ENCODE measurements around the gene MORN5.

DNA sequence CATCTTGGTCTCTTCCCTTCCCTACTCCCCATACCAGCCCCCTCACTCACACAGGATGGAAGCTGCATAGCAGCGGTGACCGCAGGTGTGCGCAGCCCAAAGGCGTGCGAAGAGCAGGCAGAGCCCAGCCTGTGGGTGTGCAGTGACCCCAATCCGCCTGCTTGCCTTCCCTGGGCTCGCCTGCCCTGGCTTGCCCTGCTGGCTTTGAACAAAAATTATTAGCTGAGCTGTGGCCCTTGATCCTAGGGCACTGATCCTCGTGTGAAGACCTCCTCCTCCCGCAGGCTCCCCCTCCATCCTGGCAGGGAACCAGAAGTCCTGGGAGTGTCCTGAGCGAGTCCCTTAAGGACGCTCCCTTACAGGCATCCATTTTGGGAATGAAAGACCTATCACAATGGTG lies 31.9 kb downstream of the MORN5 start:
- TF ChIP-seq POLR2AphosphoS5 (IDR thresholded peaks at IDR 0.05) (no peak), POLR2A (IDR thresholded peaks at IDR 0.05) (no peak)
- TF ChIP-seq, protein P1, sequence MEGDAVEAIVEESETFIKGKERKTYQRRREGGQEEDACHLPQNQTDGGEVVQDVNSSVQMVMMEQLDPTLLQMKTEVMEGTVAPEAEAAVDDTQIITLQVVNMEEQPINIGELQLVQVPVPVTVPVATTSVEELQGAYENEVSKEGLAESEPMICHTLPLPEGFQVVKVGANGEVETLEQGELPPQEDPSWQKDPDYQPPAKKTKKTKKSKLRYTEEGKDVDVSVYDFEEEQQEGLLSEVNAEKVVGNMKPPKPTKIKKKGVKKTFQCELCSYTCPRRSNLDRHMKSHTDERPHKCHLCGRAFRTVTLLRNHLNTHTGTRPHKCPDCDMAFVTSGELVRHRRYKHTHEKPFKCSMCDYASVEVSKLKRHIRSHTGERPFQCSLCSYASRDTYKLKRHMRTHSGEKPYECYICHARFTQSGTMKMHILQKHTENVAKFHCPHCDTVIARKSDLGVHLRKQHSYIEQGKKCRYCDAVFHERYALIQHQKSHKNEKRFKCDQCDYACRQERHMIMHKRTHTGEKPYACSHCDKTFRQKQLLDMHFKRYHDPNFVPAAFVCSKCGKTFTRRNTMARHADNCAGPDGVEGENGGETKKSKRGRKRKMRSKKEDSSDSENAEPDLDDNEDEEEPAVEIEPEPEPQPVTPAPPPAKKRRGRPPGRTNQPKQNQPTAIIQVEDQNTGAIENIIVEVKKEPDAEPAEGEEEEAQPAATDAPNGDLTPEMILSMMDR (IDR thresholded peaks at IDR 0.05): no peak
